GM19193 (cell line): ENCODE measurements around the gene CTNNB1.

Source experiments
- POLR2A ChIP-seq: IDR thresholded peaks from 4 replicates; pipeline ENCODE4 v1.6.1; 2011; ENCODE audit not compliant: insufficient read depth, insufficient read length; ENCODE audit errors: extremely low read depth

CTNNB1 gene

GRCh38 chr3:41222501-41222900 lies 23.2 kb downstream of the CTNNB1 start:
- no peak for TF ChIP-seq POLR2A

GRCh38 chr3:41223078-41223477 lies 23.8 kb downstream of the CTNNB1 start:
- TF ChIP-seq POLR2A = no peak

DNA sequence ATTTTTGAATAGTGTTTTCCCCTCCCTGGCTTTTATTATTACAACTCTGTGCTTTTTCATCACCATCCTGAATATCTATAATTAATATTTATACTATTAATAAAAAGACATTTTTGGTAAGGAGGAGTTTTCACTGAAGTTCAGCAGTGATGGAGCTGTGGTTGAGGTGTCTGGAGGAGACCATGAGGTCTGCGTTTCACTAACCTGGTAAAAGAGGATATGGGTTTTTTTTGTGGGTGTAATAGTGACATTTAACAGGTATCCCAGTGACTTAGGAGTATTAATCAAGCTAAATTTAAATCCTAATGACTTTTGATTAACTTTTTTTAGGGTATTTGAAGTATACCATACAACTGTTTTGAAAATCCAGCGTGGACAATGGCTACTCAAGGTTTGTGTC lies 24.4 kb downstream of the CTNNB1 start:
- TF ChIP-seq POLR2A = no peak

GRCh38 chr3:41224120-41224806 lies 25.0 kb downstream of the CTNNB1 start:
- TF ChIP-seq POLR2A = no peak

- no peak for TF ChIP-seq POLR2A
These were observed 35.8 kb downstream of the CTNNB1 start for GRCh38 chr3:41234823-41235721.

- no peak for TF ChIP-seq POLR2A
These were observed 36.9 kb downstream of the CTNNB1 start for GRCh38 chr3:41236228-41236627.

DNA sequence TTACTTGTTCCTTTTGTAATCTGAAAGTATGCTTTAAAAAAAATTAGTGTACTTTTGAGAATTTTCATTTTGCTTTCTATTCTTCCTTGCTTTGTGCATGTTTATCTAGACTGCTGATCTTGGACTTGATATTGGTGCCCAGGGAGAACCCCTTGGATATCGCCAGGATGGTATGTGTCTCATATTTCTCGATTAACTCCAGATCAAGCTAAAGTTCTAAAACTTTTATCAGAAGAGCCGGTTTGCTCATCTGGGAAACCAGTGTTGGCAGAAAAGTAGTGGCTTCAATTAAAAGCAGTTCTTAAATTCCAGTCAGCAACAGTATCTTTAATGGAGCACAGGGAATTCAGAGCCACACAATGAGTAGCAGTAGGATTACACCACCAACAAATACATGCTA lies 38.6 kb downstream of the CTNNB1 start:
- no peak for TF ChIP-seq POLR2A

GRCh38 chr3:41239587-41239986 lies 40.3 kb downstream of the CTNNB1 start:
- no peak for TF ChIP-seq POLR2A

DNA sequence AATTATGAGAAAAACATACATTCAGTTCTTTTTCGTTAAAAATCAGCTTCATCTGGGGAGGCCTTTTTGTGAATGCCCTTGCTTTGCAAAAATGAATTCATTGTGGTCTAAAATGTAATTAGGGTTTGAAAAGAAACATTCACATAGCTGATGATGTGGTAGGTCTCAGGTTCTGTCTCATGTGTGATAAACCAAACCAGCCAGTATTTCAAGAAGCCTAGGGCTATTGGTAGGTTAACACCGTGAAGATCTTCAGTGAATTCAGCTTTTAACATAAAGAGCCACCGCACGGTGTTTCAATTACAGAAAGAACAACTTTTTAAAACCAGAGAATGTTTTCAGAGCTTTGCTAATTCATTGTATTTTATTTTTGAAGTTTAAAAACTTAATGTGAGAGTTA lies 41.9 kb downstream of the CTNNB1 start:
- TF ChIP-seq POLR2A = no peak

DNA sequence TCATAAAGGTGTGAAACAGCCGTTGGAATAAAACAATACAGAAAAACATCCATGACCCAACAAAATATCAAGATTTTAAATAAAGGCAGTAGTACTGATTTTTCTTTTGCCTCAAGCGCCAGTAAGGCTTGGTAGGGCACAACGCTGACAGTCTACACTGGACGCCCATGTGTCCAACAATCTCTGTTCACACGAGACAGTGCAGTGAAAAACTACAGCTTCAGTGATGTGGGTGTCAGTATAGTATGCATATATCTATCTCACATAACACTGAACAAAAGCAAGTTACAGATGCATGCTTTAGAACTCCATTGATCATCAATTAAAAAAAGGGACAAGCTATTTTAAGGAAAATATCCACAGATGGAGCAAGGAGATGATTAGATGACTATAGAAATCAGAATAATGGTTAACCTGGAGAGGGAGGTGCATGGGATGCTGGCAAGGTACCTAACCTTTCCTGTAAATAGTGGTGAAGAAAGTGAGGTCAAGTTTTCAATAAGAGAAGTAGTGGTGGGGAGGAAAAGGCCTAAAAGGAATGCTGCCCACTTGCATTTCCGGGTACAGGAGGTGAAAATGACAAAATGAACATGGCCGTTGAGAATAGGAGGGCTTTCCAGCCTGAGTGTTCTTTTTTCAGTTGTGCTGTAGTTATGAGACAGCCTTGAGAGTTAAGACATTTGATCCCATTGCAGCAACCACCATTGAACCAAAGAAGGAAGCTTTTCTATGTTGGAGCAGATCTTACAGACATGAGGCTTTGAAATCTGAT lies 42.7 kb downstream of the CTNNB1 start:
- no peak for TF ChIP-seq POLR2A

GRCh38 chr3:41243183-41243582 lies 43.9 kb downstream of the CTNNB1 start:
- TF ChIP-seq POLR2A = no peak

DNA sequence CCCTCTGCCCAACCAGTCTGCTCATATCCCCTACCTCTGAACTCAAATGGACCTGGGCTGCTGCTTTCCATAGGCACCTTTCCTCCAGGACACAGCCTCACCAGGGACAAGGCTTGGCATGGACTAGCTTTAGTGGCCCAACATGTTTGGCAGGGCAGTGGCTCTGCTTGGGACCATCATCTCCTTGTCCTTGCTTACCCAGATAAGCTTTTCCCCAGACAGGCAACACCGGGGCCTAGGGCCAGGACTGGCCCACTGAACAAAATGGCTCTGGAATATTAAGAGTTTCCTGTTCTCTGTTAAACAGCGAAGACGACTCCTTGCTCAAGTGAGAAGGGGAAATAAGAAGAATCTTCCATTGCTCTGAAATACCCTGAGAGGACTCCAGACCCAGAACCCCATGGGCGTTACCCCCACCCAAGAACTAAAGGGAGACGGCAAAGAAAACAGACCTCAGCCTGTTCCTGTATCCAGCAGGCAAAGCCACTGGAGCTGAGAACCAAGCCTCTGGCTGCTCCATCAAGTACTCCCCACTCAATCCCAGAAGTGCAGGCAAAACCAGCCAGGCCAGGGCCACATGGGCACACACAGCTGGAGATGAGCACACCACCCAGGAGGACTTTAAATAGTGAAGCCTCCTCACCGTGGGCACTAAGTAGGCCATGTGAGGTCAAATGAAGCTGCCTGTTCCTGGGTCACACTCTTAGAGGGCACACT lies 45.5 kb downstream of the CTNNB1 start:
- TF ChIP-seq POLR2A = no peak

DNA sequence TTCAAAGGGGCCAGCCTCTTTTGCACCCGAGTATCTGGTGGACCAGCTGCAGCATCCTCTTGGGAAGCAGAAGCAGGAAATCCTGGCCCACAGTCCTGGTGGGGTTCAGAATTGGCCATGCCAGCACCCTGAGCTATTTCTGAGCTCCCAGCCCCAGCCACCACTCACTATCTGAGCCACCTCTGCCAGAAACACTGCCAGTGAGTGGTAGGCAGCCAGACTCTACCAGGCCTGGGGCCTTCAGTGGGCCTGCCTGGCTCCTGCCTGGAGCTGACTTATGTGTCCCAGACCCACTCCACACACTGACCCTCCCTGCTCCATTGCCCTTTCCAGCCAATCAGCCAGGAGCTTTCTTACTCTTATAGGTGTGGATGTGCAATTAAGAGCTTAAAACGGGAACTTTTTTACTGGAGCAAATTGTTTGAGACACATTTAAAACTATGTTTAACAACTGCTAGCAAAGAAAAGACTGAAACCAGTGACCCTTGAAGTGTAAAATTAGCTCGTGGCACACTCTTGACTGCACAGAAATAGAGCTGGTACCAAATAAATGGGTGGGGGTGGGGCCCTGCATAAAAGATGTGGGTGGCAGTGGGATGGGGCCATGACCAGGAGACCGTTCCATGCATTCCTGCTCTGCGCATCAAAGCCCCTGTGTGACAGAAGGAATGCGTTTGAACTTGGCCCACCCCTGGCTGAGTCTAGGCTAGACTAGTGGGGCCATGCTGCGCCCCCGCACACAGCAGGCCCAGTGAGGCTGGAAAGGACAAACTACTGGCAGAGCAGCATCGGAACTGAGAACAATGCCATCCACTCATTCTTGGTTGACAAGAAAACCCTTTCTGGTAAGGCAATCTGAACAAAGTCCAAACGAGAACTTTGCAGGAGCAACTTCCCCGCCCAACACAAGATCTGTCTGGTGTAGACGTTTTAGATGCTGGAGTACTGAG lies 48.0 kb downstream of the CTNNB1 start:
- no peak for TF ChIP-seq POLR2A

DNA sequence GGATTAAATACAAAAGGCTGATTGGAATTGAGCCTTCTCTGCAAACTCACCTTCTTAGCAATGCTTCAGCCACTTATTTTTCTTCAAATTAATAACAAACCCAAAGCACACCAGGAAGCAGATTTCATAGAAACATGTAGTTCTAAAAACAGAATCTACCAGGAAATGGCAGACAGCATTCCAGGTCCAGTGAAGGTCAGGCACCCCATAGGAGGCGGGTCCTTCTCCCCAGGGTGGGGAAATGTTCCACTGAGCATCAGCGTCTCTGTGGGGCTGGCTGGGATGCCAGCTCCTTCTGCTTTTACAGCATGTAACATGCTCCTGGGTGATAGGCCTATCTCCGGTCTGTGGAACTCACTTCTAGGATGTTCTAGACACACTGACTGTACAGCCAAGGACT lies 49.2 kb downstream of the CTNNB1 start:
- TF ChIP-seq POLR2A = no peak
